Psoas muscle (tissue), 8 donors: ENCODE results near the gene SAP30BP. TPM values are rescaled to one million over a fixed set of nuclear protein-coding genes. Genes with fewer than 3 reads are reported as not detected.

Experiments
- ATAC-seq, 4 donors: fragments of 200-7000 bp; cut with Tn5 transposase; one replicate each; pipeline ENCODE4 v1.9.1; 2020; ENCODE audit warnings: moderate library complexity in 3 of 4, mild to moderate bottlenecking in 2 of 4
- DNase-seq, 2 donors: peaks; one replicate each; pipeline ENCODE4 v3.0.0-alpha.2; 2020
- H3K27ac ChIP-seq: fragments of 200-600 bp; one replicate; pipeline ENCODE4 v1.8.0; 2022
- H3K27me3 ChIP-seq, 3 donors: fragments of 200-600 bp in 1 of 3; one replicate each; pipeline versions ENCODE4 v1.6.1 to v1.8.0; 2013 to 2022; ENCODE audit warnings: low read length in 2 of 3, mild to moderate bottlenecking in 2 of 3, moderate library complexity in 1 of 3; ENCODE audit not compliant: insufficient read depth in 3 of 3
- H3K36me3 ChIP-seq, 2 donors: fragments of 200-600 bp in 1 of 2; one replicate each; pipeline versions ENCODE4 v1.6.1 to v1.8.0; 2013 to 2022; ENCODE audit warnings: low read depth in 1 of 2, mild to moderate bottlenecking in 1 of 2, moderate library complexity in 1 of 2; ENCODE audit not compliant: insufficient read depth in 1 of 2
- H3K4me1 ChIP-seq: fragments of 200-600 bp; one replicate; pipeline ENCODE4 v1.8.0; 2022
- H3K4me3 ChIP-seq: fragments of 200-600 bp; one replicate; pipeline ENCODE4 v1.8.0; 2022; ENCODE audit warnings: mild to moderate bottlenecking
- H3K9me3 ChIP-seq: fragments of 200-600 bp; one replicate; pipeline ENCODE4 v1.8.0; 2022
- CTCF ChIP-seq: fragments of 200-600 bp; IDR thresholded peaks from one replicate; pipeline ENCODE4 v1.8.0; 2022; ENCODE audit warnings: antibody characterized with exemption
- WGBS, 3 donors: extraction: QIAGEN DNeasy Blood & Tissue Kit; methylation state at CpG; one replicate each; pipeline versions ENCODE4 v1.1.6 to v1.1.7; 2013; 5-methylcytosine and 5-hydroxymethylcytosine counted together
- intact Hi-C, 2 donors: fragments of 100-400 bp; cut with DNase I; formaldehyde crosslinking; loops; one replicate each; pipeline versions ENCODE4 v1.11.0 to v1.14.2; 2022
- polyA plus RNA-seq, 3 donors: library from polyadenylated mRNA; stranded (reverse); fragments of 200-250 nt; gene quantifications; one replicate each; pipeline ENCODE4 v1.2.3, GENCODE V29; 2013
- total RNA-seq, 4 donors: library from RNA; stranded (reverse); fragmentation: NEBNext Ultra II Directional in 2 of 4; extraction: Animal tissue kit (Norgen Biotek cat#: 25700) in 2 of 4; gene quantifications; one replicate each; pipeline versions ENCODE4 v1.2.1 to v1.2.4, GENCODE V29; 2021 to 2023
- donor health status: healthy with polysubstance abuse.
- donor health status: DM: no; HTN: no; CAD: no; lungs with moderate emphysema.
- donor health status: Bipolar disorder and iron deficiency.
- donor health status: healthy.
- donor health status: DM: yes; HTN: yes; CAD: no.
- donor health status: DM: no; HTN: no; CAD: no.
- donor health status: DM: no; HTN: no; CAD: no.
- donor health status: DM: yes; HTN: yes; CAD: no.

Gene SAP30BP
- total and polyA plus RNA-seq, 7 donors: 40.9 to 123 (median 68.5) TPM

GRCh38 chr17:75722542-75723095 is 55.5 kb downstream of the SAP30BP start:
- H3K4me3 ChIP-seq: no peak overlapping the region
- DNase-seq (no peak), ATAC-seq (no peak)
- WGBS, 3 donors: 91 to 94% (median 92%) methylated on average over 9 of the region's 9 CpGs
- H3K4me1 ChIP-seq: peaks cover 5% of the 10 kb centered on the region
- TF ChIP-seq CTCF: no peak
- intact Hi-C loops: no loop called here
- no peak overlapping the region for H3K27ac ChIP-seq
- no peaks in the 10 kb centered on the region for H3K36me3 ChIP-seq
- no peaks in the 10 kb centered on the region for H3K9me3 ChIP-seq
- peaks cover 0 to 28% (median 11%) of the 10 kb centered on the region in 3 donors for H3K27me3 ChIP-seq

GRCh38 chr17:75723171-75723930 is 56.2 kb downstream of the SAP30BP start:
- WGBS, 3 donors: 70 to 75% (median 74%) methylated on average over 15 to 18 of the region's 18 CpGs
- Histone ChIP-seq H3K4me1 (peaks cover 5% of the 10 kb centered on the region), H3K9me3 (no peaks in the 10 kb centered on the region), H3K4me3 (no peak overlapping the region), H3K36me3 (no peaks in the 10 kb centered on the region), H3K27ac (no peak overlapping the region), H3K27me3 (peaks cover 0 to 28% (median 11%) of the 10 kb centered on the region in 3 donors)
- DNase-seq (no peak), ATAC-seq (peak in 2 of 4 donors; percentile 10 to 32)
- no peak for TF ChIP-seq CTCF
- intact Hi-C loops: no loop called here

- H3K4me1 ChIP-seq: peaks cover 5% of the 10 kb centered on the region
- intact Hi-C loops: no loop called here
- H3K27ac ChIP-seq: no peak overlapping the region
- ATAC-seq (no peak), DNase-seq (no peak)
- no peaks in the 10 kb centered on the region for H3K36me3 ChIP-seq
- H3K9me3 ChIP-seq: no peaks in the 10 kb centered on the region
- no peak for TF ChIP-seq CTCF
- H3K27me3 ChIP-seq: peaks cover 0 to 27% (median 11%) of the 10 kb centered on the region in 3 donors
- H3K4me3 ChIP-seq: no peak overlapping the region
- 83 to 92% (median 87%) methylated on average over 22 to 23 of the region's 23 CpGs for WGBS, 3 donors
Measured at GRCh38 chr17:75724016-75725003, 57.2 kb downstream of the SAP30BP start.

GRCh38 chr17:75725504-75725903 is 58.4 kb downstream of the SAP30BP start:
- intact Hi-C loops: no loop called here
- TF ChIP-seq CTCF: no peak
- peaks cover 5% of the 10 kb centered on the region for H3K4me1 ChIP-seq
- 86 to 93% (median 92%) methylated on average over 7 of the region's 7 CpGs for WGBS, 3 donors
- peaks cover 0 to 19% (median 8%) of the 10 kb centered on the region in 3 donors for H3K27me3 ChIP-seq
- no peaks in the 10 kb centered on the region for H3K36me3 ChIP-seq
- no peak overlapping the region for H3K27ac ChIP-seq
- no peak overlapping the region for H3K4me3 ChIP-seq
- no peaks in the 10 kb centered on the region for H3K9me3 ChIP-seq
- ATAC-seq (no peak), DNase-seq (no peak)
